HG02973 (cell line): ENCODE data around the gene BORCS8.
"Not testable (repeated sequence)": the region's sequence is repeated elsewhere in the genome, so short reads cannot be mapped to it uniquely, and the experiment has no call there.

ENCODE experiments used
- ATAC-seq: cut with Tn5 transposase; IDR thresholded peaks from one replicate; pipeline ENCODE4 v1.9.1; 2021; ENCODE audit warnings: moderate library complexity; ENCODE audit not compliant: unreplicated experiment

BORCS8 gene

GRCh38 chr19:19192078-19192882 lies at the start of gene BORCS8, which contains the start of gene RFXANK:
Gene BORCS8 (minus strand): TSS chr19:19192152. CDS start chr19:19192117, 35 bp downstream.
Gene RFXANK (plus strand): TSS chr19:19192258. CDS start chr19:19193947, 1,689 bp downstream.
- peak; percentile 68 for ATAC-seq

- no peak for ATAC-seq
These were observed 48.5 kb upstream of the BORCS8 start for GRCh38 chr19:19240476-19240875.

- ATAC-seq: no peak
These were observed 47.7 kb upstream of the BORCS8 start for GRCh38 chr19:19239675-19240074.

GRCh38 chr19:19238126-19238894 lies 46.4 kb upstream of the BORCS8 start:
- no peak for ATAC-seq

GRCh38 chr19:19236173-19236572 lies 44.2 kb upstream of the BORCS8 start:
- no peak for ATAC-seq

GRCh38 chr19:19234220-19234816 lies 42.4 kb upstream of the BORCS8 start:
- ATAC-seq: no peak

- no peak for ATAC-seq
These were observed 40.3 kb upstream of the BORCS8 start for GRCh38 chr19:19232261-19232721.

- ATAC-seq: no peak
These were observed 39.0 kb upstream of the BORCS8 start for GRCh38 chr19:19230999-19231398.

- ATAC-seq: no peak
These were observed 37.7 kb upstream of the BORCS8 start for GRCh38 chr19:19229701-19230100.

GRCh38 chr19:19227217-19227616 lies 35.3 kb upstream of the BORCS8 start:
- no peak for ATAC-seq

GRCh38 chr19:19226663-19227062 lies 34.7 kb upstream of the BORCS8 start:
- no peak for ATAC-seq

GRCh38 chr19:19226204-19226603 lies 34.3 kb upstream of the BORCS8 start:
- no peak for ATAC-seq

GRCh38 chr19:19224852-19225494 lies 33.0 kb upstream of the BORCS8 start:
- ATAC-seq: no peak

GRCh38 chr19:19224150-19224851 lies 32.3 kb upstream of the BORCS8 start:
- no peak for ATAC-seq

GRCh38 chr19:19223636-19224035 lies 31.7 kb upstream of the BORCS8 start:
- ATAC-seq: no peak

- no peak for ATAC-seq
These were observed 31.1 kb upstream of the BORCS8 start for GRCh38 chr19:19223060-19223459.

GRCh38 chr19:19221000-19221399 lies 29.0 kb upstream of the BORCS8 start:
- not testable (repeated sequence) for ATAC-seq

- no peak for ATAC-seq
These were observed 27.0 kb upstream of the BORCS8 start for GRCh38 chr19:19218911-19219310.

- no peak for ATAC-seq
These were observed 25.1 kb upstream of the BORCS8 start for GRCh38 chr19:19217099-19217498.

GRCh38 chr19:19215792-19216191 lies 23.8 kb upstream of the BORCS8 start:
- no peak for ATAC-seq
